NB4 (cell line): Measurements from ENCODE around the gene ADARB2.

Source experiments
- DNase-seq: peaks from one replicate; pipeline ENCODE4 v3.0.0; 2010; ENCODE audit warnings: low read depth
- H3K4me3 ChIP-seq: one replicate; pipeline ENCODE4 v1.5.1; 2011; ENCODE audit warnings: mild to moderate bottlenecking, low read depth, low read length, moderate library complexity
- MAX ChIP-seq: IDR thresholded peaks from 2 replicates; pipeline ENCODE4 v1.6.1; 2011; ENCODE audit warnings: low read depth, low read length
- MYC ChIP-seq: IDR thresholded peaks from 2 replicates; pipeline ENCODE4 v1.6.1; 2011; ENCODE audit warnings: low read depth, low read length
- POLR2A ChIP-seq: IDR thresholded peaks from 2 replicates; pipeline ENCODE4 v1.6.1; 2011; ENCODE audit warnings: mild to moderate bottlenecking; ENCODE audit not compliant: insufficient read length; ENCODE audit errors: extremely low read depth
- TF ChIP-seq, protein P1 (sequence below): IDR thresholded peaks from one replicate; pipeline ENCODE4 v1.5.1; 2012; ENCODE audit warnings: low read depth, low read length

ADARB2 gene

GRCh38 chr10:1499359-1499957 lies 237.9 kb downstream of the ADARB2 start:
- TF ChIP-seq POLR2A (no peak), MAX (no peak), MYC (no peak)
- TF ChIP-seq, protein P1, sequence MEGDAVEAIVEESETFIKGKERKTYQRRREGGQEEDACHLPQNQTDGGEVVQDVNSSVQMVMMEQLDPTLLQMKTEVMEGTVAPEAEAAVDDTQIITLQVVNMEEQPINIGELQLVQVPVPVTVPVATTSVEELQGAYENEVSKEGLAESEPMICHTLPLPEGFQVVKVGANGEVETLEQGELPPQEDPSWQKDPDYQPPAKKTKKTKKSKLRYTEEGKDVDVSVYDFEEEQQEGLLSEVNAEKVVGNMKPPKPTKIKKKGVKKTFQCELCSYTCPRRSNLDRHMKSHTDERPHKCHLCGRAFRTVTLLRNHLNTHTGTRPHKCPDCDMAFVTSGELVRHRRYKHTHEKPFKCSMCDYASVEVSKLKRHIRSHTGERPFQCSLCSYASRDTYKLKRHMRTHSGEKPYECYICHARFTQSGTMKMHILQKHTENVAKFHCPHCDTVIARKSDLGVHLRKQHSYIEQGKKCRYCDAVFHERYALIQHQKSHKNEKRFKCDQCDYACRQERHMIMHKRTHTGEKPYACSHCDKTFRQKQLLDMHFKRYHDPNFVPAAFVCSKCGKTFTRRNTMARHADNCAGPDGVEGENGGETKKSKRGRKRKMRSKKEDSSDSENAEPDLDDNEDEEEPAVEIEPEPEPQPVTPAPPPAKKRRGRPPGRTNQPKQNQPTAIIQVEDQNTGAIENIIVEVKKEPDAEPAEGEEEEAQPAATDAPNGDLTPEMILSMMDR = no peak
- no peak overlapping the region for H3K4me3 ChIP-seq
- DNase-seq = no peak

- no peak for TF ChIP-seq MYC
- no peak for TF ChIP-seq POLR2A
- TF ChIP-seq, protein P1 = no peak
- TF ChIP-seq MAX = no peak
- DNase-seq = no peak
- no peak overlapping the region for H3K4me3 ChIP-seq
These were observed 238.5 kb downstream of the ADARB2 start for GRCh38 chr10:1498746-1499358.

- TF ChIP-seq, protein P1 = no peak
- TF ChIP-seq MYC (no peak), MAX (no peak)
- DNase-seq = no peak
- H3K4me3 ChIP-seq = no peak overlapping the region
These were observed 241.3 kb downstream of the ADARB2 start for GRCh38 chr10:1495915-1496517.

GRCh38 chr10:1492641-1493040 lies 244.7 kb downstream of the ADARB2 start:
- TF ChIP-seq MYC (no peak), POLR2A (no peak), MAX (no peak)
- TF ChIP-seq, protein P1 = no peak
- no peak overlapping the region for H3K4me3 ChIP-seq
- no peak for DNase-seq

GRCh38 chr10:1491901-1492300 lies 245.4 kb downstream of the ADARB2 start:
- TF ChIP-seq MAX (no peak), MYC (no peak), POLR2A (no peak)
- TF ChIP-seq, protein P1 = no peak
- no peak for DNase-seq
- no peak overlapping the region for H3K4me3 ChIP-seq
